BE2C (cell line): ENCODE data around the gene CEP164.
"Not testable (repeated sequence)": the region's sequence is repeated elsewhere in the genome, so short reads cannot be mapped to it uniquely, and the experiment has no call there.

Experiments used
- DNase-seq: peaks from one replicate; pipeline ENCODE4 v3.0.0-alpha.2; 2020
- H3K27me3 ChIP-seq: fragments of 250-450 bp; sonication (Bioruptor Pico); 2 replicates; pipeline ENCODE4 v1.5.1; 2020; ENCODE audit warnings: mild to moderate bottlenecking
- H3K36me3 ChIP-seq: fragments of 250-450 bp; sonication (Bioruptor Pico); 2 replicates; pipeline ENCODE4 v1.5.1; 2020; ENCODE audit warnings: mild to moderate bottlenecking
- H3K4me1 ChIP-seq: fragments of 250-450 bp; sonication (Bioruptor Pico); 2 replicates; pipeline ENCODE4 v1.5.1; 2020
- H3K4me3 ChIP-seq: 2 replicates; pipeline ENCODE4 v1.5.1; 2011; ENCODE audit warnings: low read depth, low read length
- H3K9me3 ChIP-seq: fragments of 250-450 bp; sonication (Bioruptor Pico); 2 replicates; pipeline ENCODE4 v1.5.1; 2020
- CTCF ChIP-seq: IDR thresholded peaks from 2 replicates; pipeline ENCODE4 v1.5.1; 2012; ENCODE audit warnings: mild to moderate bottlenecking, low read depth, low read length

CEP164 gene

GRCh38 chr11:117316197-117316961 is 11.3 kb upstream of the CEP164 start, which contains the start of gene BACE1:
Gene BACE1 (minus strand): TSS chr11:117316256. CDS start chr11:117315795, 461 bp downstream.
- peak; percentile 59 for TF ChIP-seq CTCF
- Histone ChIP-seq H3K27me3 (no peaks in the 10 kb centered on the region), H3K36me3 (no peaks in the 10 kb centered on the region), H3K4me1 (no peaks in the 10 kb centered on the region), H3K4me3 (peak within 1 kb of the TSS; percentile 95), H3K9me3 (no peaks in the 10 kb centered on the region)
- peak; percentile 92 for DNase-seq

GRCh38 chr11:117318738-117319137 is 8.9 kb upstream of the CEP164 start:
- Histone ChIP-seq H3K4me1 (no peaks in the 10 kb centered on the region), H3K27me3 (no peaks in the 10 kb centered on the region), H3K9me3 (no peaks in the 10 kb centered on the region), H3K36me3 (no peaks in the 10 kb centered on the region), H3K4me3 (no peak overlapping the region)
- no peak for TF ChIP-seq CTCF
- DNase-seq = no peak

- H3K4me1 ChIP-seq = no peaks in the 10 kb centered on the region
- no peaks in the 10 kb centered on the region for H3K27me3 ChIP-seq
- no peak for DNase-seq
- no peak for TF ChIP-seq CTCF
- H3K4me3 ChIP-seq = no peak overlapping the region
- no peaks in the 10 kb centered on the region for H3K36me3 ChIP-seq
- H3K9me3 ChIP-seq = no peaks in the 10 kb centered on the region
Observed at GRCh38 chr11:117319214-117319840, 8.3 kb upstream of the CEP164 start.

- peak overlapping the region; percentile 94 for H3K4me3 ChIP-seq
- not testable (repeated sequence) for H3K4me1 ChIP-seq, H3K27me3 ChIP-seq, DNase-seq, H3K36me3 ChIP-seq, H3K9me3 ChIP-seq
Observed at GRCh38 chr11:117327255-117327566, 443 bp upstream of the CEP164 start.

- TF ChIP-seq CTCF = no peak
- Histone ChIP-seq H3K4me3 (peak overlapping the region; percentile 94), H3K9me3 (no peaks in the 10 kb centered on the region), H3K36me3 (no peaks in the 10 kb centered on the region), H3K4me1 (peaks cover 2% of the 10 kb centered on the region; the same call in 1 of the 2 replicates), H3K27me3 (no peaks in the 10 kb centered on the region)
- DNase-seq = peak; percentile 41
Observed at GRCh38 chr11:117328375-117329010, 839 bp downstream of the CEP164 start.

GRCh38 chr11:117332843-117333242 is 5.2 kb downstream of the CEP164 start:
- no peaks in the 10 kb centered on the region for H3K27me3 ChIP-seq
- no peak overlapping the region for H3K4me3 ChIP-seq
- no peak for TF ChIP-seq CTCF
- no peaks in the 10 kb centered on the region for H3K36me3 ChIP-seq
- no peak for DNase-seq
- H3K9me3 ChIP-seq = no peaks in the 10 kb centered on the region
- H3K4me1 ChIP-seq = peaks cover 2% of the 10 kb centered on the region; the same call in 1 of the 2 replicates
